NT2/D1 (cell line): ENCODE results near the gene LRRC34.

Source experiments
- SUZ12 ChIP-seq: IDR thresholded peaks from 2 replicates; pipeline ENCODE4 v1.6.1; 2011; ENCODE audit not compliant: insufficient read length, insufficient read depth; ENCODE audit errors: extremely low read depth
- ZNF274 ChIP-seq: IDR thresholded peaks from 2 replicates; pipeline ENCODE4 v1.6.1; 2011; ENCODE audit warnings: mild to moderate bottlenecking, low read depth, low read length

DNA sequence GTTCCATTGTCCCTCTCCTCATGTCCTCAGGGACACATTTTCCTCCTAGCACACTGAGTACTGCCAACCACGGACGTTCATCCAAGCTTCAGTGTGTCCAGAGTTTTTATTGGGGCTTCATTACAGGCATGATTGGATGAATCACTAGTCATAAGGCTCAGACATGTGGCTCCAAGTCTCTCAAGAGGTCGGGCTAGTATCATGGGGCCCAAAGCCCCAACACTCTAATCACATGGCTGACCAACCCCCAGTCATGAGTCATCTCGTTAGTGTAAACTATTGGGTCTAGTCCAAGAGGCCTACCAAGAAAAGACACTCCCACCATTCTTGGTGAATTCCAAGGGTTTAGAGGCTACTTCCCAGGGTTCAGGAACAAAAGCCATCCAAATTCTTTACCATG, 52.2 kb downstream of the LRRC34 start:
- TF ChIP-seq ZNF274 = no peak
- TF ChIP-seq SUZ12 = no peak
